MG63 (cell line): ENCODE data around the gene OR2J1. TPM values are rescaled to one million over a fixed set of nuclear protein-coding genes. Genes with fewer than 3 reads are reported as not detected.
"Not testable (repeated sequence)": the region's sequence is repeated elsewhere in the genome, so short reads cannot be mapped to it uniquely, and the experiment has no call there.

Source experiments
- DNase-seq: peaks from one replicate; pipeline ENCODE4 v3.0.0-alpha.2; 2020
- H3K27me3 ChIP-seq: fragments of 250-450 bp; sonication (Bioruptor Pico); 2 replicates; pipeline ENCODE4 v1.5.1; 2020; ENCODE audit warnings: mild to moderate bottlenecking, moderate library complexity
- H3K36me3 ChIP-seq: fragments of 250-450 bp; sonication (Bioruptor Pico); 2 replicates; pipeline ENCODE4 v1.5.1; 2020; ENCODE audit warnings: mild to moderate bottlenecking, moderate library complexity
- H3K4me3 ChIP-seq: fragments of 250-450 bp; sonication (Bioruptor Pico); 2 replicates; pipeline ENCODE4 v1.5.1; 2020; ENCODE audit warnings: mild to moderate bottlenecking, moderate library complexity
- H3K9me3 ChIP-seq: fragments of 250-450 bp; sonication (Bioruptor Pico); 2 replicates; pipeline ENCODE4 v1.5.1; 2020; ENCODE audit warnings: mild to moderate bottlenecking, moderate library complexity
- total RNA-seq: library from RNA; depleted of rRNA; stranded (reverse); fragments of >200 nt; shearing (Covaris generic); gene quantifications from 2 replicates; pipeline ENCODE4 v1.2.3, GENCODE V29; 2014; ENCODE audit warnings: low replicate concordance; rRNA removed

Gene OR2J1
- total RNA-seq, 1 experiment from 2014 or later: not detected

- Histone ChIP-seq H3K27me3 (no peaks in the 10 kb centered on the region), H3K36me3 (no peaks in the 10 kb centered on the region), H3K4me3 (no peak overlapping the region), H3K9me3 (no peaks in the 10 kb centered on the region)
- DNase-seq: no peak
Observed at GRCh38 chr6:29142309-29142708, 43.0 kb downstream of the OR2J1 start.

GRCh38 chr6:29146179-29146578, 46.9 kb downstream of the OR2J1 start:
- DNase-seq: no peak
- no peaks in the 10 kb centered on the region for H3K9me3 ChIP-seq
- no peaks in the 10 kb centered on the region for H3K36me3 ChIP-seq
- H3K27me3 ChIP-seq: no peaks in the 10 kb centered on the region
- H3K4me3 ChIP-seq: no peak overlapping the region

- Histone ChIP-seq H3K36me3 (no peaks in the 10 kb centered on the region), H3K27me3 (no peaks in the 10 kb centered on the region), H3K9me3 (no peaks in the 10 kb centered on the region), H3K4me3 (no peak overlapping the region)
- DNase-seq: no peak
Observed at GRCh38 chr6:29147074-29147473, 47.8 kb downstream of the OR2J1 start.

- not testable (repeated sequence) for H3K9me3 ChIP-seq, H3K27me3 ChIP-seq, H3K4me3 ChIP-seq, DNase-seq, H3K36me3 ChIP-seq
Observed at GRCh38 chr6:29149444-29149843, 50.2 kb downstream of the OR2J1 start.

Other genes starting within 250 kb of the OR2J1 start
- 46.5 and 56.2 TPM in 2 replicates for gene TRIM27, start 175.5 kb upstream of the OR2J1 start, total RNA-seq
- 1.4 TPM in 2 replicates for gene ZNF311, start 94.2 kb upstream of the OR2J1 start, total RNA-seq
- gene OR2W1, start 54.3 kb upstream of the OR2J1 start, total RNA-seq: not detected in 2 replicates
- not detected in 2 replicates for gene OR2B3, start 12.2 kb upstream of the OR2J1 start, total RNA-seq
- not detected in 2 replicates for gene OR2J3, start 8.6 kb downstream of the OR2J1 start, total RNA-seq
- gene OR2J2, start 71.4 kb downstream of the OR2J1 start, total RNA-seq: not detected in 2 replicates
- not detected in 2 replicates for gene OR14J1, start 202.2 kb downstream of the OR2J1 start, total RNA-seq